SHP77 (cell line): ENCODE measurements around the gene CFAP43.

ENCODE experiments used
- DNase-seq, 2 experiments: peaks; one replicate each; lab custom pipeline; 2025; lab: John Stamatoyannopoulos, UW

Gene CFAP43

GRCh38 chr10:104090611-104091010 lies 141.6 kb downstream of the CFAP43 start:
- no peak for DNase-seq

DNA sequence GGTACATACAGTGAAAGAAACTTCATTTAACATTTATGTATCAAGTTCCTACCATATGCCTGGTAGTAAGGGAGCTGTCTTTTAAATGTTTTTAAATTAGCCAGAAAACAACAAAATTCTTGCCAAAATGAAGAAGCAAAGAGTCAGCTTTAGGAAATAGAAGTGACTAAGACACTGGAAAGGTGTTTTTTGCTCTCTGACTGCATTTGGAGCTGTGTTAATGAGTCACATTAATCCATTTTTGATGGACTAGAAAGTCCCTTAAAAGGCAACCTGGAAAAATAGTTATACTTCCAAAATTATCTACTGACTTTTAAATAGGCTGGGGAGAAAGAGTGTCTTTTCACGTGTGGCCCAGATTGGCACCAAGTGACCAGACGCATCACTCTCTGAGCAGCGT lies 142.5 kb downstream of the CFAP43 start:
- DNase-seq, result no peak

DNA sequence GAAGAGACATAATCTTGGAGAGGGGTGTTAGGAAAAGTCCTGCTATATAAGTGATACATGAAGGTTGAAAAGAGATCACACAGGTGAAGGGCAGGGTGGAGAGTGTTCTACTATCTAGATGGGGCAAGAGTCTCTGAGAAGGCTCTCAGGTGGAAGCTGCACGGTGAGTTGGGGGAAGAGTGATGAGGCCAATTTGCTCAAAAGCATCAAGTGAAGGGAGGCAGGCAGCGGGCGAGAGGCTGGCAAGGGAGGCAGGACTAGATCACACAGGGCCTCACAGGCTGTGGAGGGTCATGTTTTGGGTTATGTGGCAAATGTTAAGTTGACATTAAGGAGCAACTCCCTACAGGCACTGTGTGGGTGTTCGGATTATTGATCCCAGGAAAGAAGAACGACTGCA lies 143.9 kb downstream of the CFAP43 start:
- DNase-seq, result no peak

GRCh38 chr10:104085801-104086400 lies 146.3 kb downstream of the CFAP43 start, which contains the start of gene COL17A1:
Gene COL17A1, minus strand, starts transcription at chr10:104085880. Its CDS starts 5,207 bp downstream, at chr10:104080673.
- no peak for DNase-seq

DNA sequence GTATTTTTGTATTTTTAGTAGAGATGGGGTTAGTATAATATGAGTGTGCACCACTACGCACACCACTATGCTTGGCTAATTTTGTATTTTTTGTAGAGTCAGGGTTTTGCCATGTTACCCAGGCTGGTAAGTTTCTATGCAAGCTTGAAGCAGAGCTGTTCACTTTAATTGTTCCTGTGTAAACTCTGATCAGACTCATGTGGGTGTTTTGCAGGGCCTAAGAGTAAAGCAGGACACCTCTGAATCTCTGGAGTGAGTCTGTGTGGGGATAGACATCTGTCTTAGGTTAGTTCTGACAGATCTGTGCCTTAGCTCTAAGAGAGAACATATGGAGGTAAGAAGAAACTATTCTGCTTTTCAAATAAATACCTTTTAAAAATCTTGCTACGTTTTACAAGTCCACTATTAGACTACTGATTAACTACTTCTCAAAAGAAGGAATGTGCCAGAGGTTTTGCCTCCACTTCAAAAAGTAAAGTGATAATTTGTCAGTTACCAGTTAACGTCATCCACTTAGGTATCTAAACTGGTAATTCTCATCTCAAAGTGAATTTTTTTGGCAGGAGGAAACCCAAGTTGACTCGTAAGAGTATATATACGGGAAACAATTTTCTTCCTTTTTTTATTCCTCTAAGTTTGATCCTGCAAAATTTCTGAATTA lies 147.6 kb downstream of the CFAP43 start:
- DNase-seq, result no peak

GRCh38 chr10:104081998-104082397 lies 150.2 kb downstream of the CFAP43 start:
- no peak for DNase-seq

- peak in 1 of 2 experiments; percentile 35 for DNase-seq
These were observed 151.4 kb downstream of the CFAP43 start for GRCh38 chr10:104080762-104081161.
